HG02970 (cell line): Measurements from ENCODE around the gene PCMTD2.
"Not testable (repeated sequence)": the region's sequence is repeated elsewhere in the genome, so short reads cannot be mapped to it uniquely, and the experiment has no call there.

Experiments used
- ATAC-seq: cut with Tn5 transposase; IDR thresholded peaks from one replicate; pipeline ENCODE4 v1.9.1; 2021; ENCODE audit warnings: mild to moderate bottlenecking, moderate library complexity, moderate number of reproducible peaks; ENCODE audit not compliant: unreplicated experiment, low FRiP score

The PCMTD2 gene

GRCh38 chr20:64223526-64224067 lies 32.0 kb upstream of the PCMTD2 start:
- no peak for ATAC-seq

DNA sequence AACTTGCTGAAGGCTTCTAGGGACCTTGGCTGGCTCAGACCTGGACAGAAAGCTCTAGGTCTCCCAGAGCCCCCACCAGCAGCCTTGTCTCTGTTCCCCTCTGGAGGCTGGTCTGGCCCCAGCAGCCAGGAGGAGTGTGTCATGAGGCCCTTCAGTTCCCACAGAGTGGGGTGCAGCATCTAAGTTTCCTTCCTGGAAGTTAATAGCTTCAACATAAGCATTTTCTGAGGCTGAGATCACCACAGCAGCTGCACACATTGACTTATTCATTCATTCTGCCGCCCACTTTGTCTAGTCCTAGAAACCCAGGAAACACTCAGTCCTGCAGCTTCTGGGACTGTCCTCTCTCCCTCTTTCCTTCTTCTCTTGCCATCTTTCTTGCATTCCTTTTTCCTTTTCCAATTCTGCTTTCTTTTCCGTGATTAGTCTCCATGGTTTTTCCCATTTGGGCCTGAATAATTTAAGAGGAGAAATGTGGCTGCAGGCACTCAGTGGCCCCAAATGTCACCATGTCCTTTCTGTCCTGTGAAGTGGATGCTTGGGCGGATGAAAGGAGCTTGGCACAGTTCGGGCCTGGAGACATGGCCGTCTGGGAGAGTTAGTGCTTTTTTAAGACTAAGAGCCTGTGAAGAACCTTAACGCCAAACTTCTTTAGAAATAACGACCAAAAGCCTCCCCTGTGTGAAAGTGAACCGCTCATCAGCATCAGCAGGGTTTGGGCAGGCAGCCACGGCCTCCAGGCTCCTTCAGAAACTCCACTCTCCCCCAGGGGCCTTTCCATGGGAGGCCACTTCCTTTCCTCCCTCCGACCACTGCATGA lies 31.0 kb upstream of the PCMTD2 start:
- no peak for ATAC-seq

DNA sequence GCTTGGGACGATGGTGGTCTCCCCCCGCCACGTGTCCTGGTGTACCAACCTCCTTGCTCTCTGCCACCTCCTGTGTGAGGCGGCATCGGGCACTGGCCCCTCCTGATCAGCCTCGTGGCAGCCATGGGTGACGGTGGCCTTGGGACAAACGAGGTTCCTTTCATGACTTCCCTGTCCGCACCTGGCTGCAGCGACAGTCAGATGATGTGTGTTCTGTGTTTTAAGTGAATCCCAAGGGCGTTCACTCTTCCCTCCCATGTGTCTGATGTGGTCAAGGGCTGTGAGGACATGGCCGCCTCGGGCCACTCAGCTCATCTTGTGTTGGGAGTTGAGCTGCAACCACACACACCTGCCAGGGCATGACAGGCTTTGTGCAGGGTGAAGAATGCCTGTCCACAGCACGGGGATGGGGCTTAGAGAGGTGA lies 30.4 kb upstream of the PCMTD2 start:
- no peak for ATAC-seq

GRCh38 chr20:64225828-64226598 lies 29.5 kb upstream of the PCMTD2 start:
- ATAC-seq: no peak

- ATAC-seq: no peak
Measured at GRCh38 chr20:64226686-64227580, 28.6 kb upstream of the PCMTD2 start.

- ATAC-seq: no peak
Measured at GRCh38 chr20:64228086-64228653, 27.4 kb upstream of the PCMTD2 start.

- ATAC-seq: no peak
Measured at GRCh38 chr20:64228751-64229506, 26.6 kb upstream of the PCMTD2 start.

DNA sequence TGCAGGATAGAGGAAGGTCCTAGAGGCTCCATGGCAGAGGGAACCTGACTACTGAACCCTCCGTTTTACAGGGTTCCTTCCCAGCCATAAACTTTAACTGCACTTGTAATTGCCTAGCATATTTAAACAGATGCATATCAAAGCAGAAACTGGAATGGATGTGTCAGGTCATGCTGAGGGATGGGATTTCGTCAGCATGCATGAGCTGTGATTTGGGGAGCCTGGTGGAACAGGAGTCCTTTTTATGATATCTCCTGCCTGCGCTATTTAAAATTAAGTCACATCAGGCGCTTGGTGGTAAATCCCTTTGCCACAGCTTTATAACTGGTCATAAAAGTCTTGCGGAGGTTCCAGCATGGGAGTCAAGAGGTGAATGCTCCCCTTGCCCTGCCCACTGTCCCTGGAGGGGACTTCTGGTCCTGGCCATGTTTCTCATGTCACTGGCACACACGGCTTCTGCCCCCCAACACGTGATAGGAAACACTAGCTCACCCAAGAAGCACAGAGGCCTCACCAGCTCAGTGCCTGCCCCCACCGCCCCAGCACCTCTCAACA lies 26.0 kb upstream of the PCMTD2 start:
- ATAC-seq: no peak

GRCh38 chr20:64230461-64231145 lies 24.9 kb upstream of the PCMTD2 start:
- ATAC-seq: no peak

GRCh38 chr20:64231621-64232550 lies 23.7 kb upstream of the PCMTD2 start:
- no peak for ATAC-seq

- ATAC-seq: no peak
Measured at GRCh38 chr20:64232794-64233193, 22.8 kb upstream of the PCMTD2 start.

DNA sequence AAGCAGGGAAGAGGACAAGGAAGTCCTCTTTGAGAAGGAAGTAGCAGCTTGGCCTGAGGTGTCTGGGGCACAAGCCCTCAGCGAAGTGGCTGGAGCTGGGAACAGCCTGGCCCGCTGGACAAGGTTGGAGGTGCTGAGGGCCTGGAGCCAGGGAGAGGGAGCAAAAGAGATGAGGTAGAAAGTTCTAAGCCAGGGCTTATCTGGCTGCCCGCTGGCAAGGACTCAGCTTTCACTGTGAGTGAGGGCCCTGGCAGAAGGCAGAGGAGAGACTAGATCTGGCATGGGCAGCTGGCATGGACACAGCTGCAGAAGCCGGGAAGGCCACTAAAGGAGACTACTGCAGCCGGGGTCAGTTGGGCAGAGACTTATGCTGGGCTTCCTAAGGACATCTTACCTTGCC lies 21.8 kb upstream of the PCMTD2 start:
- no peak for ATAC-seq

GRCh38 chr20:64234291-64234791 lies 21.2 kb upstream of the PCMTD2 start:
- ATAC-seq: no peak

- not testable (repeated sequence) for ATAC-seq
Measured at GRCh38 chr20:64234921-64235565, 20.5 kb upstream of the PCMTD2 start.

DNA sequence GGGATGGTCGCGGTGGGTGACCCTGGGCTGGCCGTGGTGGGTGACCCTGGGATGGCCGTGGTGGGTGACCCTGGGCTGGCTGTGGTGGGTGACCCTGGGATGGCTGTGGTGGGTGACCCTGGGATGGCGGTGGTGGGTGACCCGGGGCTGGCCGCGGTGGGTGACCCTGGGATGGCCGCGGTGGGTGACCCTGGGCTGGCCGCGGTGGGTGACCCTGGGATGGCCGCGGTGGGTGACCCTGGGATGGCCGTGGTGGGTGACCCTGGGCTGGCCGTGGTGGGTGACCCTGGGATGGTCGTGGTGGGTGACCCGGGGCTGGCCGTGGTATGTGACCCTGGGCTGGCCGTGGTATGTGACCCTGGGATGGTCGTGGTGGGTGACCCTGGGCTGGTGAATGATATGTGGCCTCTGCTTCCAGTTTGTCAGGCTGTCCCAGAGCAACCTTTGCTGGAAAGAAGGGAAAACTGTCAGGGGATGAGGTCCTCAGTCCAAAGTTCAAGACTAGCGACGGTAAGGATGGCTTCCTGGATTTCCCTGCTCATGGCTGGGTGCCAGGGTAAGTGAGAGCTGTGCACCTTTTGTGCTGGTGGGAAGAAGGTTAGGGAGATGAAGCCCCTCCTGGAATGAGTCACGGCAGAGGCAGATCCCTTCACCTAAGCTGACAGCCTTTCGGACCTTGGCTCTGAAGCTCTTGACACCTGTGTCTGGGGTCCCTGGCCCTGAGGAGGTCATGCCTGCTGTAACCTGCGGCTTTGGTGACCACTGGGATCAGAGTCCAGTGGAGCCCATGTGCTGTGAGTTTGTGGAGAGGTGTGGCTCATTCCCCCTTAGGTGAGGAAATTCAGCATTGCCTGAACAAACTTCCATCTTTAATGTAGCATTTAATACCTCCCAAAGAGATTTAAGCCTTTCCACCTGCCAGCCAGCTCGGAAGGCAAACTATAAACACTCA lies 19.1 kb upstream of the PCMTD2 start:
- no peak for ATAC-seq

GRCh38 chr20:64237316-64237715 lies 18.2 kb upstream of the PCMTD2 start:
- ATAC-seq: no peak
